GM21447 (cell line): Measurements from ENCODE around the gene HBG1.
"Not testable (repeated sequence)": the region's sequence is repeated elsewhere in the genome, so short reads cannot be mapped to it uniquely, and the experiment has no call there.

Source experiments
- ATAC-seq: cut with Tn5 transposase; IDR thresholded peaks from one replicate; pipeline ENCODE4 v1.9.1; 2021; ENCODE audit not compliant: unreplicated experiment

HBG1 gene

DNA sequence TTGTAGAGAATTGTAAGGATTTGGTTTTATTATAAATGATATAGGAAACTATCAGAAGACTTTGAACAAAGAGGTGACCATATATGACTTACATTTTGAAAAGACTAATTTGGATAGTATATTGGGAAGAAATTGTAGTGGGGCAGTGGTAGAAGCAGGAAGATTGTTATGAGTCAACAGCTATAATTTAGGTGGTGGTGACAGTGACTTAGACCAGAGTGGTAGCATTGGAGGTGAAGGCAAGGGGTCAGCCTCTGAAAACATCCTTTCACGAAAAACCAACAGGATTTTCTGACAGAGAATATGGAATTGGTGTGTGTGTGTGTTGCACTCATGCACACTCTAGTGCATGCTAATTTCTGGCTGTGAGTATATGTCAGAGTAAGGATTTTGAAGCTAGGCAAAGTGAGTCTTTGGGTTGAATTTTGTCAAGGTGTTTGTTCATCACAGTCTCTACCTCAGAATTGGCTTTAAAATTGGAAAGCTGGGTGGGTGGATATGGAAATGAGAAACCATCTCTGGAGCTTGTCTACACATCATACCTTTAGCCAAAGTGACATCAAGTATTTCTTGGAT lies 28.2 kb upstream of the HBG1 start:
- no peak for ATAC-seq

DNA sequence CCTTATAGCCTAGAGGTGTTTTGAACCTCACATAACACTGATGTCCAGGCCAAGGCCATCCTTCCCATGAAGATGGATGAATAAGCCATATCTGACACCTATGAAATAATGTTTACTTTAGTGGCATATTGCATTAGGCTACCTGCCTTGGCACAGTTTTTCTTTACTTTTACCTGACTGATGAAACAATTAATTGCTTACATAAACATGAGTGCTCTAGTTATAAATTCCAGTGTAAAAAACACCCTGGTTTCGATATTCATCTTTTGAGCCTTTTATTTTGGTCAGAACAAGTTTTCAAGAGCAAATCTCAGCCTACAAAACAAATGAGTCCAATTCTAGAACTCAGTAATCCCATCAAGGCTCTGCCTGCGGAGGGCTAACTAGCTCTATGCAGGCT lies 27.0 kb upstream of the HBG1 start:
- ATAC-seq = no peak

DNA sequence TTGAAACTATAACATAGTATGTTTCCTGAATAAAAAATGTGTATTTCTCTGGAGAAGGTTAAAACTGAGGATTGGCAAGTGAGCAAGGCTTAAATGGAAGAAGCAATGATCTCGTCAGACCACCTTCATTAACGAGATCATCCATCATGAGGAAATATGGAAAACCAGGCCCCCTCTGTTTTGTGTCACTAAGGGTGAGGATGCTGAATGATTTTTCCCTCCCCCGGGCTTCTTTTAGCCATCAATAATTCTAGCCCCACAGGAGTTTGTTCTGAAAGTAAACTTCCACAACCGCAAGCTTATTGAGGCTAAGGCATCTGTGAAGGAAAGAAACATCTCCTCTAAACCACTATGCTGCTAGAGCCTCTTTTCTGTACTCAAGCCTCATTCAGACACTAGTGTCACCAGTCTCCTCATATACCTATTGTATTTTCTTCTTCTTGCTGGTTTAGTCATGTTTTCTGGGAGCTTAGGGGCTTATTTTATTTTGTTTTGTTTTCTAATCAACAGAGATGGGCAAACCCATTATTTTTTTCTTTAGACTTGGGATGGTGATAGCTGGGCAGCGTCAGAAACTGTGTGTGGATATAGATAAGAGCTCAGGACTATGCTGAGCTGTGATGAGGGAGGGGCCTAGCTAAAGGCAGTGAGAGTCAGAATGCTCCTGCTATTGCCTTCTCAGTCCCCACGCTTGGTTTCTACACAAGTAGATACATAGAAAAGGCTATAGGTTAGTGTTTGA lies 25.9 kb upstream of the HBG1 start:
- no peak for ATAC-seq

DNA sequence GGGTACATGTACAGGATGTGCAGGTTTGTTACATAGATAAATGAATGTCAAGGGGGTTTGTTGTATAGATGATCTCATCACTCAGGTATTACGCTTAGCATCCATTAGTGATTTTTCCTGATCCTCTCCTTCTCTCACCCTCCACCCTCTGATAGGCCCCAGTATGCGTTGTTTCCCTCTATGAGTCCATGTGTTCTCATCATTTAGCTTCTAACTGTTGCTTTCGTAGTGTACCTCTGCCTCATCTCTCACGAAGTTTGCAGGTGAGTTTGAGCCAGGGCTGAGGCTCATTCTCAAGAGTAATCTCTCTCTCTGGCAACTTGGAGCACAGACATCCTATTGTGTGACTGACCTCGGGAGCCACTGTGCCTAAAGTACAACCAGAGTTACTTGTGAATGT lies 24.7 kb upstream of the HBG1 start:
- no peak for ATAC-seq

DNA sequence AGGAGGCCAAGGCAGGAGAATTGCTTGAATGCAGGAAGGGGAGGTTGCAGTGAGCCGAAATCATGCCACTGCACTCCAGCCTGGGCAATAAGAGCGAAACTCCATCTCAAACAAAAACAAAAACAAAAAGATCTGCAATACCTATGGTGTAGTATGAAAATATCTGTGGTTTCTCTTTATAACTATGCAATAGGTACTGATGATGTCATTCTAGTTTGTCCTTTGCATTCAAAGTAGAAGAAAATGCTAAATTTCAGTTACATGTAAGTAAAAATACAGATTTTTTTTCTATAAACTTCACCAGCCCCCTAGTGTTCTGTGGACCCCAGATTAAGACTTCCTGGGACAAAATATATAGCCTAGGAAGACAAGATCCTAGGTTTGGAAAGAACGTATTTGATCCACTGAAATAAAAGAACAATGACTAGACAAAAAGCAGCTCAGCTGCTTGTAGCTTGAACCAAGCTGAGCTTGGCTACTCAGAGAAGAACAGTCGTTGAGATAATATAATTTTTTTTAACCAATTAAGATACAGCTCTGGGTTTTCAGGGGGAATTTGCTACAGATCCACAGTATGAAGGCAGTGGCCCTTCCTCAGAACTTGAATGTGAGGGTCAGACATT lies 22.8 kb upstream of the HBG1 start:
- ATAC-seq = no peak

DNA sequence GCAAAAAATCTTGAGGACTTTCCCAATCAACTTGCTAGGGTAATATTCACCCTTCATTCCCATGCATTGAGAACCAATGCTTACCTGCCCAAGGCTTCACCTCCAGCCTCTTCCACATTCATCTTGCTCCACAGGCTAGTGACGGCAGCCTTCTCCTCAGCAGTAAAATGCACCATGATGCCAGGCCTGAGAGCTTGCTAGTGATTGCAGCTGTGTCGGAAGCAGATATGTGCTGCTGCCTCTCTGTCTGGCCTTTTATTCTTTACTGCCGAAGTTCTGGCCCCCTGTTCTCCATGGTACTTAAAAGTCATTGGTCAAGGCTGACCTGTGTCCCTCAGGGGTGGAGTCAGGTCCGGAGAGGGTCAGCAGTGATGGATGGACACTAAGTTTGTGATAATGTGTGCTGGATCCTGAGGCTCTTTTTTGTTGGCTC lies 20.1 kb upstream of the HBG1 start, which contains the start of gene HBE1:
TSS of gene HBE1 (minus strand) at position 231 of the 433 bp plus-strand sequence. CDS start at position 176, 55 bp downstream.
- ATAC-seq = no peak

DNA sequence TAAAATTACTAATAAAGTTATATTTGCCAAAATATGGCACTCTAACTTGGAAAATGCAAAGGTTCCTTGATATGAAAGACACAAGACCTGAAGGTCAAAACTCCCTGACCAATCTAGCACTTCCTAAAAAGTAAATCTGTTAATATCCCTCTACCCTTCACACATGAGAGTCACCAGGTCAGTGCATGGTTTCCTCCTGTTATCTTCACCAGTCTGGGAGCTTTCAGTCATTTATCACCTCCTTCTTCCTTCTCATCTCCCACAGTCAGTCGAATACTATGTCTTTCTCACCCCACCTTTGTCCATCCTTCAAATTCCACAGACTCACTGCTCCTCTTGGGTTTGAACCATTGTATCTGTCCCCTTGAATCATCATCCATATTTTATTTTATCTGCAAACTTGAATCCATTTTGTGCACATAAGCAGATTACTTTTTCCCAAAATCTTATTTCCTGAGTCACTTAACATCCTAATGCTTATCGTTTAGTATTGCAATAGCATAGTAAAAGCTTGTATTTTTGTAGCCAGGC lies 17.4 kb upstream of the HBG1 start:
- no peak for ATAC-seq

DNA sequence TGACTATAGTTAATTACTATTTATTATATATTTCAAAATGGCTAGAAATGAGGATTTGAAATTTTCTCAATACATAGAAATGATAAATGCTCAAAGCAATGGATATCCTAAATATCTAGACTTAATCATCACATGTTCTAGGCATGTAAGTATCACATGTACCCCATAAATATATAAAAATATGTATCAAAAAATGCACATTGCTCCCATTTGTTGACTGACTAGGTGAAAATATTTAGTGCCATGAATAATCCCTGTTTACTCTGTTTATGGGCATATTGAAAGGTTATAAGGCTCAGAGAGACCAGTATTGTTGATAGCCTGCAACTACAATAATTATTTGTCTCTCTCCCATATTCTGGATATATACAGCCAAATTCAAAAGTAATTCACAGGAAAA lies 17.0 kb upstream of the HBG1 start:
- ATAC-seq = no peak

DNA sequence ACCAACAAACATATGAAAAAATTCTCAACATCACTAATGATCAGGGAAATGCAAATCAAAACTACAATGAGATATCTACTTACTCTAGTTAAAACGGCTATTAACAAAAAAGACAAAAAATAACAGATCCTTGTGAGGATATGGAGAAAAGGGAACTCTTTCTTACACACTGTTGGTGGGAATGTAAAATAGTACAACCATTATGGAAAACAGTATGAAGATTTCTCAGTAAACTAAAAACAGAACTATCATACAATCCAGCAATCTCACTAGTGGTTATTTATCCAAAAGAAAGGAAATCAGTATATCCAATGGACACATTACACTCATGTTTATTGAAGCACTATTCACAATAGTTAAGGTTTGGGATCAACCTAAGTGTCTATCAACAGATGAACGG lies 16.2 kb upstream of the HBG1 start:
- ATAC-seq = no peak

DNA sequence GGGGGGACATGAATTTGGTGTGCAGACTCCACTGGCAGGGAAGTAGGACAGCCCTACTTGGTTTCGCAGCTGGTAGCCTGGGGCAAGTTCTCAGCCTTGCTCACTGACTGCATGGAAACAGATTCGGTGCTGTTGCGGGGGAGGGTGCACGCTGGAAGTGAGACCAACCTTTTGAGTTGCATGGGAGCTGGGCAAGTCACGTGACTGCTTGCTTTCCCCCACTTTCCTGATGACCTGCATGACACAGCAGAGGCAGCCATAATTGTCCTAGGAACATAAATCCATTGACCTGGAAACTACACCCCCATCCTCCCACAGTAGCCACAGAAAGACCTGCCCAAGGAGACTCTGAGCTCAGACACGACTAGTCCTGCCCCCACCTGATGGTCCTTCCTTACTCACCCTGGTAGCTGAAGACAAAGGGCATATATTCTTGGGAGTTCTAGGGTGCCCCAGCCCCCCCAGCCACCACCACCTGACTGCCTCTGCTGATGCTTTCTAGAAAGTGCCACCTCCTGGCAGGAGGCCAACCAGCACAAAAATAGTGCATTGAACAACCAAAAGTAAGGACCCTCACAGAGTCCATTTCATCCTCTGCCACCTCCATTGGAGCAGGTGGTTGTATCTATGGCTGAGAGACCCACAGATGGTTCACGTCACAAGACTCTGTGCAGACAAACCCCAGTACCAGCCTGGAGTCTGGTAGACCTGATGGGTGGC lies 9.0 kb upstream of the HBG1 start:
- no peak for ATAC-seq

DNA sequence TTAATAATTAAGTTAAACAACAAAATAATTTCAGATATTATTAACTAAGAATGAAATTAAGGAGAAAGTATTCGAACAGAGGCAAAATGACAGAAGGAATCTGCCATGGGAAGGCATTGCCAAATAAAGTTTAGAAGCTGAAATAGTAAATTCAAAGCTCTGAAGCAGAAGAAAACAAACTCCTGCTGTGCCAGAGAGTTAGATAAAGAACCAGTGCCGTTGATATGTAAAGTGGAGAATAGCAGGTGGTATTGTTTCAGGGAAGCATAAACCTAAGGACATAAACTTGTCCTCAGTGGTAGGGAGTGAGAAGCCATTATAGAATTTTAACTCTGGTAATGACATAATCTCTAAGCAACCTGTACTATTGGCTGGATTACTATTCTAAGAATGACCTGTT lies 7.6 kb upstream of the HBG1 start:
- no peak for ATAC-seq

DNA sequence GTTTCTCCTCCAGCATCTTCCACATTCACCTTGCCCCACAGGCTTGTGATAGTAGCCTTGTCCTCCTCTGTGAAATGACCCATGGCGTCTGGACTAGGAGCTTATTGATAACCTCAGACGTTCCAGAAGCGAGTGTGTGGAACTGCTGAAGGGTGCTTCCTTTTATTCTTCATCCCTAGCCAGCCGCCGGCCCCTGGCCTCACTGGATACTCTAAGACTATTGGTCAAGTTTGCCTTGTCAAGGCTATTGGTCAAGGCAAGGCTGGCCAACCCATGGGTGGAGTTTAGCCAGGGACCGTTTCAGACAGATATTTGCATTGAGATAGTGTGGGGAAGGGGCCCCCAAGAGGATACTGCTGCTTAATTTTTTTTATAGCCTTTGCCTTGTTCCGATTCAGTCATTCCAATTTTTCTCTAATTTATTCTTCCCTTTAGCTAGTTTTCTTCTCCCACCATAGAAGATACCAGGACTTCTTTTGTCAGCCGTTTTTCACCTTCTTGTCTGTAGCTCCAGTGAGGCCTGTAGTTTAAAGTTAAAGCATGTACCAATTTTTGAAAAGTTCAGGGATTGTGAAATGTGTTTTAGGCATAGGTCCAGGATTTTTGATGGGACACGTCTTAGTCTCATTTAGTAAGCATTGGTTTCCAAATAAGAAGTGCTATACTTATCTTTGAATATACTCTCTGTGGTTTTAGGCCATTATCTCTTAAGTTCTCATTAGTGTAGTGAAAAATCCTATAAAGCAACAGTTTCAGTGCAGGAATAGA lies 5.2 kb upstream of the HBG1 start, which contains the start of gene HBG2:
TSS of gene HBG2 (minus strand) at position 136 of the 768 bp plus-strand sequence. CDS start at position 83, 53 bp downstream.
- not testable (repeated sequence) for ATAC-seq

DNA sequence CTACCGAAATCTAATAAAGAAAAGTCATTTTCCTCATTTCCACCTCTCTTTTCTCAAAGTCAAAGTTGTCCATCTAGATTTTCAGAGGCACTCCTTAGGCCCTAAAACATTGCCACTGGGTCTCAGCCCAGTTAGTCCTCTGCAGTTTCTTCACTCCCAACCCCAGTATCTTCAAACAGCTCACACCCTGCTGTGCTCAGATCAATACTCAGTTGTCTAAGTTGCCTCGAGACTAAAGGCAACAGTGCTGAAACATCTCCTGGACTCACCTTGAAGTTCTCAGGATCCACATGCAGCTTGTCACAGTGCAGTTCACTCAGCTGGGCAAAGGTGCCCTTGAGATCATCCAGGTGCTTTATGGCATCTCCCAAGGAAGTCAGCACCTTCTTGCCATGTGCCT lies 4.4 kb upstream of the HBG1 start:
- not testable (repeated sequence) for ATAC-seq

DNA sequence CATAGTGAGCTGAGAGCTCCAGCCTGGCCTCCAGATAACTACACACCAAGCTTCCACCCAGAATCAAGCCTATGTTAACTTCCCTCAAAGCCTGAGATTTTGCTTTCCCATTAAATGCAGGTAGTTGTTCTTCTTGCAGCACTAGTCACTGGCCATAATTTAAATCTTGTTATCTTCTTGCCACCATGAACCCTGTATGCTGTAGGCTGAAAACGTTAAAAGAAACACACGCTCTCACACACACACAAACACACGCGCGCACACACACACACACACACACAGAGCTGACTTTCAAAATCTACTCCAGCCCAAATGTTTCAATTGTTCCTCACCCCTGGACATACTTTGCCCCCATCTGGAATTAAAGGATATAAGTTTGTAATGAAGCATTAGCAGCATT lies 3.8 kb upstream of the HBG1 start:
- not testable (repeated sequence) for ATAC-seq

DNA sequence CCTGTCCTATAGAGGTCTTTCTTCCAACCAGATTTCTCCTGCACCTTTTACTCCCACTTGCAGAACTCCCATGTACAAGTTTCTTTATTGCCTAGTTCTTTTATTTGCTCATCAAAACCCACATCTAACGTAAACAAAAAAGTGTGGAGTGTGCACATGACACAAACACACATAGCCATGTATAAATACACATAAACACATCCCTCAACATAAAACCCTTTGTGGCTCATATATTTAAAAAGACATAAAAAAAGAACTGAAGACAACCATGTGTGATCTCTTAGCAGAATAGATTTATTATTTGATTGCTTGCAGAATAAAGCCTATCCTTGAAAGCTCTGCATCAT lies 3.2 kb upstream of the HBG1 start:
- no peak for ATAC-seq

DNA sequence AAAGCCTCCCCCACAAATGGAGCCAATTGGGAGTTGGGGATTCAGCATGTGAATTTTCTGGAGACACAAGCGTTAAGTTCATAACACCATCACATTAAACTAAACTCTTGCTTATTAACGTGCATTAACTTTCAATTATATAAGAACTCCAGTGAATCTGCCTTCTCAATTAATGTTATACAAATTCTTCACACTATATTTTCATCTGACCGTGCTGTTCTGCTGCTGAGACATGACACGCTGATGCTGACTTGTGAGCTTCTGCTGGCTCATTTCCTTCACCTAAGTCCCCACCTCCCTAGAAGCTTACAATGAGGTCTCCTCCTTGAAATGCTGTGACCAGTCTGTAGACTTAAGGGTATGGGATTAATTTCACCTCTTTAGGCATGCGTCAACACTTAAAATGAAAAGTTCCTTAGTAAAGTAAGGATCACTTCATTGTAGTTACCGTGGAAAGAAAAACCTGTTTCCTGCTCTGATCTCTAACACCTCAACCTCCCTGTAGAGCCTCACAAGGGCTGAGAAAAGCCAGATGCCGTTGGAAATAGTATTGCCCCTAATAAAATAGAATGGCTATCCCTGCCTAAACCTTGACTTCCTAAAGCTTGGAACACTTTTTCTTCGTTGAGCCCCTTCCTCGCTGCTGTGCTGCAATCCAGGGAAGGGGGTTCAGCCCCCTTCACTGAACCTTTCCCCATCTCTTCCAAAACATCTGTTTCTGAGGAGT lies 2.7 kb upstream of the HBG1 start:
- no peak for ATAC-seq

DNA sequence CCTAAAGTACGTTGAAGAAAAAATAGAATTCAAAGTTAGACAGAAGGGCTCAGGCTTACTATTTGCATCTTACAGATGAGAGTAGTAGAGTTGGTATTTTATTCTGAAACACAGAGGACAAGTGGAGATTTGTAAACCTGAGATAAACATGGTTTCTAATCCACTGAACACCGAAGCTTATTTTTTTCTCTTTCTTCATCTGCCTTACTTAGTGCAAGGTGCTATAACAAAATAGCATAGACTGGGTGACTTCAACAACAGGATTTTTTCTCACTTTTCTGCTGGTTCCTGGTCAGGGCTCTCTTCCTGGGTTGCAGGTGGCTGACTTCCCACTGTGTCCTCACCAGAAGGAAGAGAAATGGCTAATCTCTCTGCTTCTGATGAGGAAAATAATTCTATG lies 2.1 kb upstream of the HBG1 start:
- ATAC-seq = no peak

DNA sequence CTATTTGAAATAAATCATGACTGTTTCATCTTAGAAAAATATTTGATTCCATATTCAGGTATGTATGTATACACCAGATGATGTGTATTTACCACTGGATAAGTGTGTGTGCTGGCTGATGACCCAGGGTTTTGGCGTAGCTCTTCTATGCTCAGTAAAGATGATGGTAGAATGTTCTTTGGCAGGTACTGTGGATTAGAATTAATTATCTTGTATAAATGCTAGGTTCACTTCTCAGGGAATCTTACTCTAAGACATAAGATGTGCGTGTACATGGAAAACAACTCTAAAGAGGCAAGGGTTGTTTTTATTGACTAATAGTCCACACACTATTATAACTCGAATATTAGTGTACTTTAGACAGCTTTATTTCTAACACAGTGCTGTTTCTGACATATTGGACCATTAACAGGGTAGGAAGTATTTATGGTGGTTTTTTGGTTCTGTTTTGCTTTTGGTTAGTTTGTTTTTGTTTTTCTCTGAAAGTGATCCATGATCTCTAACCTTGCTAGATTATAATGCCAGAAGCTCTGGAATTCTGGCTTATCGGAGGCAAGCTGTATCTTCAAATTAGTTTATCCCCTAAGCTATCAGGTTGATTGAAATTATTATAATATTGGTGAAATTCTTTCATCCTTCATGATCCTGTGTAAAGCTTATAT lies 1.0 kb upstream of the HBG1 start:
- no peak for ATAC-seq

DNA sequence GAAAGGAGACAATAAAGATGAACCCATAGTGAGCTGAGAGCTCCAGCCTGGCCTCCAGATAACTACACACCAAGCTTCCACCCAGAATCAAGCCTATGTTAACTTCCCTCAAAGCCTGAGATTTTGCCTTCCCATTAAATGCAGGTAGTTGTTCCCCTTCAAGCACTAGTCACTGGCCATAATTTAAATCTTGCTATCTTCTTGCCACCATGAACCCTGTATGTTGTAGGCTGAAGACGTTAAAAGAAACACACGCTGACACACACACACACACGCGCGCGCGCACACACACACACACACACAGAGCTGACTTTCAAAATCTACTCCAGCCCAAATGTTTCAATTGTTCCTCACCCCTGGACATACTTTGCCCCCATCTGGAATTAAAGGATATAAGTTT lies 1.2 kb downstream of the HBG1 start:
- ATAC-seq = not testable (repeated sequence)
